SK-N-SH treated with all-trans-retinoic acid at 6 μM for 48 hours (cell line): Measurements from ENCODE around the gene SUGP2.

Experiments used
- ARNTL ChIP-seq: fragments of 450-650 bp; formaldehyde crosslinking; IDR thresholded peaks from 2 replicates; pipeline ENCODE4 v1.5.0; 2020; ENCODE audit warnings: low read depth, mild to moderate bottlenecking, moderate library complexity, borderline replicate concordance
- RARB ChIP-seq: fragments of 250-450 bp; sonication (Bioruptor Pico); IDR thresholded peaks from 2 replicates; pipeline ENCODE4 v1.8.0; 2021; ENCODE audit warnings: mild to moderate bottlenecking, moderate library complexity
- TOX ChIP-seq: fragments of 250-450 bp; sonication (Bioruptor Pico); IDR thresholded peaks from 2 replicates; pipeline ENCODE4 v1.8.0; 2021; ENCODE audit warnings: mild to moderate bottlenecking, moderate library complexity, borderline replicate concordance
- TF ChIP-seq, protein P1 (sequence below): fragments of 250-450 bp; sonication (Bioruptor Pico); IDR thresholded peaks from 2 replicates; pipeline ENCODE4 v1.8.0; 2020; ENCODE audit warnings: mild to moderate bottlenecking, moderate library complexity, borderline replicate concordance
- TF ChIP-seq, protein P2 (sequence below): fragments of 250-450 bp; sonication (Bioruptor Pico); IDR thresholded peaks from 2 replicates; pipeline ENCODE4 v1.5.1; 2020; ENCODE audit warnings: low read depth, mild to moderate bottlenecking, moderate library complexity

DNA sequence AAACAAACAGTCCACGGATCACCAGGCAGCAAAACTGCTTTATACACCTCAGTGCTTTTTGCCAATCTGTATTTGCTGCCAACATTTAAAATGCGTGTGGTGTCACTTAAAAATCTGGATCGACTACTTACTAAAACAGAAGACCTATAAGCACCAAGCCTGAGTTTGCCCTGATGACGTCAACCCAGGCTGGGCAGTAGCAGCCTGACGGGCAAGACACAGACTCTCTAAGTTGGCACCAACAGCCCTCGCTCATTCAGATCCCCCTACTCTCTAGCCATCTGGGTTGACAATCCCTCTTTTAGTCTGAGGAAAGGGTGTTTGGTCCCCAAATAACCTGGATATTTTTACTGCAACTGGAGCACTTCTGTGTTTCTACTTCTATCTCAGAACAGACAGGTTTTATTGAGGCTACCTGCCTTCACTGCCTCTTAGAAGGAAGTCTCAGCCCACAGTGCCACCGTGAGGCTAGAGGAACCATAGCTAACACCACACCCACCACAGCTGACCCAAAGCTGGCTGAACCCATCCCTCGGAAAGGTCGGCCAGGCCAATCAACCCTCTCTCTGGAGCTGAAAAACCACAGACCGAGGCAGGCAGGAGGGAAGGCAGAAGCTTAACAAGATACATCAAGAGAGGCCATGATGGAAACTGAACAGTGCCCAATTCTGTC is 6.9 kb downstream of the SUGP2 start:
- no peak for TF ChIP-seq TOX (CRISPR knock-in tag)
- TF ChIP-seq, protein P1, sequence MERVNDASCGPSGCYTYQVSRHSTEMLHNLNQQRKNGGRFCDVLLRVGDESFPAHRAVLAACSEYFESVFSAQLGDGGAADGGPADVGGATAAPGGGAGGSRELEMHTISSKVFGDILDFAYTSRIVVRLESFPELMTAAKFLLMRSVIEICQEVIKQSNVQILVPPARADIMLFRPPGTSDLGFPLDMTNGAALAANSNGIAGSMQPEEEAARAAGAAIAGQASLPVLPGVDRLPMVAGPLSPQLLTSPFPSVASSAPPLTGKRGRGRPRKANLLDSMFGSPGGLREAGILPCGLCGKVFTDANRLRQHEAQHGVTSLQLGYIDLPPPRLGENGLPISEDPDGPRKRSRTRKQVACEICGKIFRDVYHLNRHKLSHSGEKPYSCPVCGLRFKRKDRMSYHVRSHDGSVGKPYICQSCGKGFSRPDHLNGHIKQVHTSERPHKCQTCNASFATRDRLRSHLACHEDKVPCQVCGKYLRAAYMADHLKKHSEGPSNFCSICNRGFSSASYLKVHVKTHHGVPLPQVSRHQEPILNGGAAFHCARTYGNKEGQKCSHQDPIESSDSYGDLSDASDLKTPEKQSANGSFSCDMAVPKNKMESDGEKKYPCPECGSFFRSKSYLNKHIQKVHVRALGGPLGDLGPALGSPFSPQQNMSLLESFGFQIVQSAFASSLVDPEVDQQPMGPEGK (CRISPR knock-in tag) = no peak
- TF ChIP-seq RARB (CRISPR knock-in tag) = no peak
- no peak for TF ChIP-seq ARNTL (CRISPR knock-in tag)
- TF ChIP-seq, protein P2, sequence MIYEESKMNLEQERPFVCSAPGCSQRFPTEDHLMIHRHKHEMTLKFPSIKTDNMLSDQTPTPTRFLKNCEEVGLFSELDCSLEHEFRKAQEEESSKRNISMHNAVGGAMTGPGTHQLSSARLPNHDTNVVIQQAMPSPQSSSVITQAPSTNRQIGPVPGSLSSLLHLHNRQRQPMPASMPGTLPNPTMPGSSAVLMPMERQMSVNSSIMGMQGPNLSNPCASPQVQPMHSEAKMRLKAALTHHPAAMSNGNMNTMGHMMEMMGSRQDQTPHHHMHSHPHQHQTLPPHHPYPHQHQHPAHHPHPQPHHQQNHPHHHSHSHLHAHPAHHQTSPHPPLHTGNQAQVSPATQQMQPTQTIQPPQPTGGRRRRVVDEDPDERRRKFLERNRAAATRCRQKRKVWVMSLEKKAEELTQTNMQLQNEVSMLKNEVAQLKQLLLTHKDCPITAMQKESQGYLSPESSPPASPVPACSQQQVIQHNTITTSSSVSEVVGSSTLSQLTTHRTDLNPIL (CRISPR knock-in tag) = no peak
